IMR-90 (cell line): ENCODE measurements around the gene IRAK3. TPM values are rescaled to one million over a fixed set of nuclear protein-coding genes. Genes with fewer than 3 reads are reported as not detected.
"Not testable (repeated sequence)": the region's sequence is repeated elsewhere in the genome, so short reads cannot be mapped to it uniquely, and the experiment has no call there.

Source experiments
- ATAC-seq: fragments of 200-7000 bp; cut with Tn5 transposase; 2 replicates; pipeline ENCODE4 v1.9.1; 2020; ENCODE audit warnings: low read depth, mild to moderate bottlenecking, moderate library complexity
- BruUV-seq: library from RNA; stranded (reverse); fragments of 400-500 nt; replicated peaks from 2 replicates; lab custom pipeline; 2021; lab: Mats Ljungman, UMichigan
- CTCF ChIA-PET: fragments of 300-600 bp; formaldehyde crosslinking; extraction: SDS; loops from one replicate; lab custom pipeline; 2021; ENCODE audit warnings: antibody characterized with exemption; lab: Yijun Ruan, JAX
- POLR2A ChIA-PET: fragments of 300-600 bp; sonication (Branson Sonifier 250); formaldehyde crosslinking; loops from one replicate; lab custom pipeline; 2022; ENCODE audit warnings: antibody characterized with exemption; ENCODE audit not compliant: unreplicated experiment; lab: Charles Lee
- DNase-seq: peaks from one replicate; pipeline ENCODE4 v3.0.0; 2013
- H2AFZ ChIP-seq: replicated peaks from 2 replicates; pipeline ENCODE3; 2013; ENCODE audit warnings: low read length, mild to moderate bottlenecking; ENCODE audit not compliant: poor library complexity
- H2AK5ac ChIP-seq: 2 replicates; pipeline ENCODE4 v1.6.1; 2013; ENCODE audit warnings: low read depth, low read length, inconsistent platforms
- H2AK9ac ChIP-seq: replicated peaks from 2 replicates; pipeline ENCODE3; 2013; ENCODE audit warnings: mild to moderate bottlenecking, low read depth, low read length, moderate library complexity; ENCODE audit not compliant: poor library complexity
- H2BK120ac ChIP-seq: 2 replicates; pipeline ENCODE4 v1.6.1; 2013; ENCODE audit warnings: low read depth, low read length, inconsistent platforms
- H2BK15ac ChIP-seq: 3 replicates; pipeline ENCODE4 v1.6.1; 2013; ENCODE audit warnings: low read depth, low read length, inconsistent platforms
- H2BK20ac ChIP-seq: 2 replicates; pipeline ENCODE4 v1.6.1; 2013; ENCODE audit warnings: low read depth, mild to moderate bottlenecking, inconsistent platforms, low read length, moderate library complexity
- H2BK5ac ChIP-seq: 2 replicates; pipeline ENCODE4 v1.6.1; 2013; ENCODE audit warnings: mild to moderate bottlenecking, low read depth, low read length, inconsistent platforms; ENCODE audit not compliant: poor library complexity, severe bottlenecking
- H3K14ac ChIP-seq: replicated peaks from 2 replicates; pipeline ENCODE4 v1.6.1; 2013; ENCODE audit warnings: low read depth, low read length, inconsistent platforms
- H3K18ac ChIP-seq: 2 replicates; pipeline ENCODE4 v1.6.1; 2013; ENCODE audit warnings: low read depth, low read length, control low read depth
- H3K23ac ChIP-seq: 2 replicates; pipeline ENCODE4 v1.6.1; 2013; ENCODE audit warnings: low read depth, low read length, inconsistent platforms
- H3K27ac ChIP-seq: 2 replicates; pipeline ENCODE4 v1.5.1; 2013; ENCODE audit warnings: mild to moderate bottlenecking, control low read depth, low read length; ENCODE audit not compliant: insufficient read depth
- H3K27me3 ChIP-seq: 2 replicates; pipeline ENCODE4 v1.6.1; 2013; ENCODE audit warnings: low read length; ENCODE audit not compliant: control insufficient read depth, insufficient read depth
- H3K36me3 ChIP-seq: 2 replicates; pipeline ENCODE4 v1.6.1; 2013; ENCODE audit warnings: low read length, mixed read lengths; ENCODE audit not compliant: control insufficient read depth, insufficient read depth
- H3K4ac ChIP-seq: 2 replicates; pipeline ENCODE4 v1.6.1; 2013; ENCODE audit warnings: low read depth, low read length, inconsistent platforms
- H3K4me1 ChIP-seq: 2 replicates; pipeline ENCODE4 v1.6.1; 2013; ENCODE audit warnings: low read length, mixed read lengths; ENCODE audit not compliant: control insufficient read depth, insufficient read depth
- H3K4me2 ChIP-seq: 2 replicates; pipeline ENCODE4 v1.6.1; 2013; ENCODE audit warnings: low read depth, mild to moderate bottlenecking, control low read depth, low read length, moderate library complexity
- H3K4me3 ChIP-seq: 2 replicates; pipeline ENCODE4 v1.5.1; 2013; ENCODE audit warnings: low read depth, mild to moderate bottlenecking, control low read depth, low read length, moderate library complexity; ENCODE audit not compliant: insufficient read depth
- H3K56ac ChIP-seq: 2 replicates; pipeline ENCODE4 v1.6.1; 2013; ENCODE audit warnings: low read length, inconsistent platforms; ENCODE audit not compliant: insufficient read depth; ENCODE audit errors: extremely low read depth
- H3K79me1 ChIP-seq, 2 experiments: 2 replicates each; pipeline ENCODE4 v1.6.1; 2013; ENCODE audit warnings: low read length in 2 of 2, inconsistent platforms in 1 of 2, low read depth in 1 of 2
- H3K9ac ChIP-seq: 2 replicates; pipeline ENCODE4 v1.6.1; 2013; ENCODE audit warnings: low read depth, low read length, control low read depth
- H3K9me1 ChIP-seq: 2 replicates; pipeline ENCODE4 v1.6.1; 2013; ENCODE audit warnings: low read length, inconsistent platforms; ENCODE audit not compliant: insufficient read depth
- H3K9me3 ChIP-seq: 2 replicates; pipeline ENCODE4 v1.6.1; 2013; ENCODE audit warnings: low read length; ENCODE audit not compliant: control insufficient read depth, insufficient read depth
- H4K20me1 ChIP-seq: 2 replicates; pipeline ENCODE4 v1.6.1; 2013; ENCODE audit warnings: low read length, inconsistent platforms; ENCODE audit not compliant: insufficient read depth
- H4K5ac ChIP-seq: 2 replicates; pipeline ENCODE4 v1.6.1; 2013; ENCODE audit warnings: mild to moderate bottlenecking, low read depth, low read length, control low read depth
- H4K8ac ChIP-seq, 2 experiments: 2 replicates each; pipeline ENCODE4 v1.6.1; 2013; ENCODE audit warnings: low read depth in 2 of 2, low read length in 2 of 2, control low read depth in 1 of 2, inconsistent platforms in 1 of 2
- H4K91ac ChIP-seq: 2 replicates; pipeline ENCODE4 v1.6.1; 2013; ENCODE audit warnings: low read depth, low read length, inconsistent platforms; ENCODE audit not compliant: insufficient read depth
- CEBPB ChIP-seq: IDR thresholded peaks from 2 replicates; pipeline ENCODE4 v1.6.1; 2012; ENCODE audit warnings: low read depth, low read length, improper control_type of control experiment
- MAFK ChIP-seq: IDR thresholded peaks from 2 replicates; pipeline ENCODE4 v1.6.1; 2012; ENCODE audit warnings: low read depth, low read length, improper control_type of control experiment
- MAZ ChIP-seq: IDR thresholded peaks from 2 replicates; pipeline ENCODE4 v1.6.1; 2012; ENCODE audit warnings: low read depth, mild to moderate bottlenecking, low read length, improper control_type of control experiment, moderate library complexity, borderline replicate concordance
- WGBS, 2 experiments: methylation state at CpG; one replicate each; pipeline versions ENCODE4 v1.1.5 to v1.1.7; 2013; ENCODE audit warnings: missing lambda C conversion rate in 2 of 2; ENCODE audit not compliant: insufficient read length in 1 of 2; ENCODE audit errors: extremely low coverage in 2 of 2; 5-methylcytosine and 5-hydroxymethylcytosine counted together
- dilution Hi-C: fragments of 300-500 bp; cut with HindIII; formaldehyde crosslinking; loops from one replicate; pipeline ENCODE4 v1.14.3; 2018; ENCODE audit warnings: low sequenced_read_pairs; ENCODE audit not compliant: unreplicated experiment
- in situ Hi-C: fragments of 300-500 bp; cut with MboI; formaldehyde crosslinking; loops from 3 replicates; pipeline ENCODE4 v1.14.3; 2019; ENCODE audit warnings: low sequenced_read_pairs, inconsistent platforms, mixed read lengths
- intact Hi-C: fragments of 100-400 bp; cut with micrococcal nuclease; formaldehyde crosslinking; loops from 2 replicates; pipeline ENCODE4 v1.10.0; 2022
- polyA plus RNA-seq, 3 experiments: library from polyadenylated mRNA; depleted of rRNA; stranded (reverse); fragments of >200 nt; gene quantifications; 2 replicates each; pipeline ENCODE4 v1.2.3, GENCODE V29; 2012; ENCODE audit warnings: low replicate concordance in 1 of 3
- total RNA-seq: library from RNA; depleted of rRNA; stranded (reverse); fragments of >200 nt; gene quantifications from 2 replicates; pipeline ENCODE4 v1.2.3, GENCODE V29; 2012
- TF ChIP-seq, protein P1 (sequence below): fragments of 150-350 bp; IDR thresholded peaks from 2 replicates; pipeline ENCODE4 v1.6.1; 2017; ENCODE audit warnings: mild to moderate bottlenecking, antibody characterized with exemption, low read length, low read depth
- TF ChIP-seq, protein P2 (sequence below): conservative IDR thresholded peaks from 2 replicates; pipeline ENCODE4 v1.5.1; 2012; ENCODE audit warnings: mild to moderate bottlenecking, low read depth, low read length, improper control_type of control experiment

Gene IRAK3
- total and polyA plus RNA-seq, 2 of the 4 experiments (the other 2 are of a cell fraction) = 0.53 to 0.72 TPM

DNA sequence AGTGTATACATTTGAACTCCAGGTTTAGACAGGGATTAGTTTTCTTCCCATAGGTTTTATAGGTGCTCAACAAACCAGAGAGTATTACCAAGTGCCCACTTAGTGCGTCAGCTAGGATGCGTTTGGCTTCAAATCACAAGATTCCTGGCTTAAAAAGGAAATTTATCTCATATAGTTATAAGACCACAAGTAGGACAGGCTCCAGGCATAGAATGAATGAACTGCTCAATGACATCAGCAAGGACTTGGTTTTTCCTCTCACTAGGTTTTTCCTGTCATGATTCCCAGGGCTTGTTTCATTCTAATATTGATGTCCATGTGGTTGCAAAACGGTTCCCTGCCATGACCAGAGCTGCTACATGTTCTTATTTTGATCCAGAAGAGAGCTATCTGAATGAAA lies 6.1 kb upstream of the IRAK3 start:
- no peak overlapping the region for H3K18ac ChIP-seq
- H4K8ac ChIP-seq = no peak overlapping the region
- H4K20me1 ChIP-seq = no peaks in the 10 kb centered on the region
- no peak overlapping the region for H3K27ac ChIP-seq
- no CpG with 5 or more reads among the region's 3 CpGs for WGBS, 2 experiments
- no peak overlapping the region for H3K14ac ChIP-seq
- H4K91ac ChIP-seq = no peak overlapping the region
- peaks cover 13% of the 10 kb centered on the region for H3K27me3 ChIP-seq
- no peaks in the 10 kb centered on the region for H3K36me3 ChIP-seq
- H3K9ac ChIP-seq = no peak overlapping the region
- TF ChIP-seq MAZ = no peak
- no peak for TF ChIP-seq CEBPB
- no peak for TF ChIP-seq MAFK
- TF ChIP-seq, protein P1, sequence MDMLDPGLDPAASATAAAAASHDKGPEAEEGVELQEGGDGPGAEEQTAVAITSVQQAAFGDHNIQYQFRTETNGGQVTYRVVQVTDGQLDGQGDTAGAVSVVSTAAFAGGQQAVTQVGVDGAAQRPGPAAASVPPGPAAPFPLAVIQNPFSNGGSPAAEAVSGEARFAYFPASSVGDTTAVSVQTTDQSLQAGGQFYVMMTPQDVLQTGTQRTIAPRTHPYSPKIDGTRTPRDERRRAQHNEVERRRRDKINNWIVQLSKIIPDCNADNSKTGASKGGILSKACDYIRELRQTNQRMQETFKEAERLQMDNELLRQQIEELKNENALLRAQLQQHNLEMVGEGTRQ = no peak
- TF ChIP-seq, protein P2, sequence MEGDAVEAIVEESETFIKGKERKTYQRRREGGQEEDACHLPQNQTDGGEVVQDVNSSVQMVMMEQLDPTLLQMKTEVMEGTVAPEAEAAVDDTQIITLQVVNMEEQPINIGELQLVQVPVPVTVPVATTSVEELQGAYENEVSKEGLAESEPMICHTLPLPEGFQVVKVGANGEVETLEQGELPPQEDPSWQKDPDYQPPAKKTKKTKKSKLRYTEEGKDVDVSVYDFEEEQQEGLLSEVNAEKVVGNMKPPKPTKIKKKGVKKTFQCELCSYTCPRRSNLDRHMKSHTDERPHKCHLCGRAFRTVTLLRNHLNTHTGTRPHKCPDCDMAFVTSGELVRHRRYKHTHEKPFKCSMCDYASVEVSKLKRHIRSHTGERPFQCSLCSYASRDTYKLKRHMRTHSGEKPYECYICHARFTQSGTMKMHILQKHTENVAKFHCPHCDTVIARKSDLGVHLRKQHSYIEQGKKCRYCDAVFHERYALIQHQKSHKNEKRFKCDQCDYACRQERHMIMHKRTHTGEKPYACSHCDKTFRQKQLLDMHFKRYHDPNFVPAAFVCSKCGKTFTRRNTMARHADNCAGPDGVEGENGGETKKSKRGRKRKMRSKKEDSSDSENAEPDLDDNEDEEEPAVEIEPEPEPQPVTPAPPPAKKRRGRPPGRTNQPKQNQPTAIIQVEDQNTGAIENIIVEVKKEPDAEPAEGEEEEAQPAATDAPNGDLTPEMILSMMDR = no peak
- H2AFZ ChIP-seq = no peak overlapping the region
- no peaks in the 10 kb centered on the region for H3K79me1 ChIP-seq
- no peak overlapping the region for H3K56ac ChIP-seq
- no TSS peak for BruUV-seq
- no peak overlapping the region for H2BK20ac ChIP-seq
- DNase-seq (no peak), ATAC-seq (no peak)
- H4K5ac ChIP-seq = no peak overlapping the region
- H3K4ac ChIP-seq = no peak overlapping the region
- ChIA-PET CTCF (no interaction called here), POLR2A (no interaction called here)
- no peak overlapping the region for H2BK5ac ChIP-seq
- H3K9me3 ChIP-seq = no peaks in the 10 kb centered on the region
- H2BK120ac ChIP-seq = no peak overlapping the region
- H3K4me1 ChIP-seq = no peaks in the 10 kb centered on the region
- H2BK15ac ChIP-seq = no peak overlapping the region
- intact Hi-C loops (no loop called here), dilution Hi-C loops (no loop called here), in situ Hi-C loops (no loop called here)
- H3K4me3 ChIP-seq = no peak overlapping the region
- H3K9me1 ChIP-seq = no peaks in the 10 kb centered on the region
- H3K23ac ChIP-seq = no peak overlapping the region; the same call in 1 of the 2 replicates
- no peak overlapping the region for H3K4me2 ChIP-seq
- no peak overlapping the region for H2AK9ac ChIP-seq
- H2AK5ac ChIP-seq = no peak overlapping the region

- BruUV-seq, H2BK5ac ChIP-seq, H3K18ac ChIP-seq, H3K23ac ChIP-seq, H2AFZ ChIP-seq, POLR2A ChIA-PET, DNase-seq, H2AK9ac ChIP-seq, CTCF ChIA-PET, H3K9me3 ChIP-seq, H3K27ac ChIP-seq, H2AK5ac ChIP-seq, dilution Hi-C loops, H4K5ac ChIP-seq, H3K79me1 ChIP-seq, H2BK15ac ChIP-seq, H3K9ac ChIP-seq, H4K91ac ChIP-seq, in situ Hi-C loops, H2BK120ac ChIP-seq, H3K36me3 ChIP-seq, H3K4me2 ChIP-seq, H3K4me3 ChIP-seq, ATAC-seq, H3K4ac ChIP-seq, H4K20me1 ChIP-seq, H3K14ac ChIP-seq, H4K8ac ChIP-seq, H3K4me1 ChIP-seq, H2BK20ac ChIP-seq, H3K56ac ChIP-seq, H3K9me1 ChIP-seq, intact Hi-C loops: not testable (repeated sequence)
- peaks cover 11% of the 10 kb centered on the region for H3K27me3 ChIP-seq
- WGBS, 2 experiments = 100% methylated on average over 1 of the region's 3 CpGs; no CpG with 5 or more reads in 1 of the 2 experiments
Observed at GRCh38 chr12:66184822-66185221, 4.2 kb upstream of the IRAK3 start.
